GM18519 (cell line): ENCODE measurements around the gene SPATA21.

Source experiments
- ATAC-seq: cut with Tn5 transposase; IDR thresholded peaks from one replicate; pipeline ENCODE4 v1.9.1; 2021; ENCODE audit warnings: mild to moderate bottlenecking, moderate library complexity; ENCODE audit not compliant: unreplicated experiment, low FRiP score

Gene SPATA21

DNA sequence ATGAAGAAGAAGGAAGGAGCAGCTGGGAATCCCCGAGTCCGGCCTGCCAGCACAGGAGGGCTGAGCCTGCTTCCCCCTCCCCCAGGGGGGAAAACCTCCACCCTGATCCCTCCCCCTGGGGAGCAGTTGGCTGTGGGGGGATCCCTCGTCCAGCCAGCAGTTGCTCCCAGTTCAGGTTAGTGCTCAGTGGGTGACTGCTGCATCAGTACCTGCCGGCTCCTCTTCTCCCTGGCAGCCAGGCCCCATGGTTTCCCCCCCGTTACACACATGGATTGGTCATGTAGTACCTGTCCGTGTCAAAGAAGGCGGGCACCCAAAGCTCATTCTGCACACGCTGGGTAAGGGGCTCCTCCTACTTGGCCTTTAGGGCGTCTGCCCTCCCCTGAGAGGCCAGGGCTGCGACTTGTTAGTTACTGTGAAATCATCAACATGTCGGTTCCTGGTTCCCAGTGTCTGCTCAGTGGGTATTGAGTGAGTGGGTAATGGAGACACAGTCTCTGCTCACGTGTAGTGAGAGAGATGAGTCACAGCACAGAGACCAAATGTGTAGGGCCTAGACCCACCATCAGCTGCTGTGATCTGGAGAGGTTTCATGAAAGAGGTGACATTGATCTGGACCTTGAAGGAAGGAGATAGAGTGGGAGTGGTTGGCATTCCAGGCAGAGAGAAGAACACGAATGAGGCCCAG lies 14.8 kb upstream of the SPATA21 start:
- ATAC-seq, result no peak

GRCh38 chr1:16450863-16451481 lies 13.7 kb upstream of the SPATA21 start:
- ATAC-seq, result no peak

GRCh38 chr1:16449666-16450065 lies 12.4 kb upstream of the SPATA21 start:
- no peak for ATAC-seq

DNA sequence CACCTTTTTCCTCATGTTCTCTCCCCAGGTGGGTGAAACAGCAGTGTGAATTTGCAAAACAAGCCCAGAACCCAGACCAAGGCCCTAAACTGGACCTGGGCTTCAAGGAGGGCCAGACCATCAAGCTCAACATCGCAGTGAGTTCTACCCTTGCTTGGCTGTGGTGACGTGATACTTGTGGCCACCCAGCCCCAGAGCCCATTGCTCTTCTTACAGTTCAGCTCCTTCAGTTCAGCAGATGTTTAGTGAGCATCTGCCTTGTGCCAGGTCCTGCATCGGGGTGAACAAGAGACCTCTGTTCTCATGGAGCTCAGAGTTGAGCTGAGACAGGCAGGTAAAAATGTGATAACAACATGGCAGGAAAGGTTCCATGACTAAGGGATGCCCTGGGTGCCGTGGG lies 11.8 kb upstream of the SPATA21 start:
- ATAC-seq, result no peak

DNA sequence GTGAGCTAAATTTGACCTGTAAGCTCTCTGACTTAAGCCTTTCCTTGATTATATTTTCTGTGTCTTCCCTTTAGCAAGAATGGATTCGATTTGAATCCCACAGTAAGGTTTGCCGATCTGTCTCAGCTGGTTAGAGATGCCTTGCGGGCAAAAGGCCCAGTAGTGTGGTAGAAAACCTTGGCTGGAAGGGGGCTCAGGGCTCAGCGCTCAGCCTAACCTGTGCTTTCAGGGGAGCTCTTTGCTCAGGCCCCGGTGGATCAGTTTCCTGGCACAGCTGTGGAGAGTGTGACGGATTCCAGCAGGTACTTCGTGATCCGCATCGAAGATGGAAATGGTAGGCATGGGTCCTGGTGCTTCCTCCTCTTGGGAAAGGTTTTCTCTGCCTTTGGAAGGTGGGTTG lies 10.4 kb upstream of the SPATA21 start:
- ATAC-seq, result no peak

DNA sequence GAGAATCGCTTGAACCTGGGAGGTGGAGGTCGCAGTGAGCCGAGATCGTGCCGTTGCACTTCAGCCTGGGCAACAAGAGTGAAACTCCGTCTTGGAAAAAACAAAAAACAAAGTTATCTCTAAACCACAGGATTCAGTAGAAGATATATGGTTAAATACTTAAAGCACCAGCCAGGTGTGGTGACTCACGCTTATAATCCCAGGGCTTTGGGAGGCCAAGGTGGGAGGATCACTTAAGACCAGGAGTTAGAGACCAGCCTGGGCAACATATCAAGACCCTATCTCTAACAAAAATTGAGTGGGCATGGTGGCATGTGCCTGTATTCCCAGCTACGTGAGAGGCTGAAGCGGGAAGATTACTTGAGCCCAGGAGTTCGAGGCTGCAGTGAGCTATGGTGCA lies 8.9 kb upstream of the SPATA21 start:
- no peak for ATAC-seq

DNA sequence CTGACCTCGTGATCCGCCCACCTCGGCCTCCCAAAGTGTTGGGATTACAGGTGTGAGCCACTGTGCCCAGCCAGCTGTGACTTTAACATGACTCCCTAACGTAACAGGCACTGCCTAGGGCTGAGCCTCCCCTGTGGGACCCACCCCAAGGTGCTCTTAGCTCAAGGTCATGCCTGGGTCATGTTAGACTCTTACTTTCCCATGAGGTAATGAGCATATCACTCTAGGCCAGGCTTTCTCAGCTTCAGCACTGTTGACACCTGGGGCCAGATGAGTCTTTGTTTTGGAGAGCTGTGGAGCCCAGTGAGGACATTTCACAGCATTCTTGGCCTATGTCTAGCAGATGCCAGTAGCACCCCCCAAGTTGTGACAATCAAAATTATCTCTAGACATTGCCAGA lies 7.8 kb upstream of the SPATA21 start:
- no peak for ATAC-seq

DNA sequence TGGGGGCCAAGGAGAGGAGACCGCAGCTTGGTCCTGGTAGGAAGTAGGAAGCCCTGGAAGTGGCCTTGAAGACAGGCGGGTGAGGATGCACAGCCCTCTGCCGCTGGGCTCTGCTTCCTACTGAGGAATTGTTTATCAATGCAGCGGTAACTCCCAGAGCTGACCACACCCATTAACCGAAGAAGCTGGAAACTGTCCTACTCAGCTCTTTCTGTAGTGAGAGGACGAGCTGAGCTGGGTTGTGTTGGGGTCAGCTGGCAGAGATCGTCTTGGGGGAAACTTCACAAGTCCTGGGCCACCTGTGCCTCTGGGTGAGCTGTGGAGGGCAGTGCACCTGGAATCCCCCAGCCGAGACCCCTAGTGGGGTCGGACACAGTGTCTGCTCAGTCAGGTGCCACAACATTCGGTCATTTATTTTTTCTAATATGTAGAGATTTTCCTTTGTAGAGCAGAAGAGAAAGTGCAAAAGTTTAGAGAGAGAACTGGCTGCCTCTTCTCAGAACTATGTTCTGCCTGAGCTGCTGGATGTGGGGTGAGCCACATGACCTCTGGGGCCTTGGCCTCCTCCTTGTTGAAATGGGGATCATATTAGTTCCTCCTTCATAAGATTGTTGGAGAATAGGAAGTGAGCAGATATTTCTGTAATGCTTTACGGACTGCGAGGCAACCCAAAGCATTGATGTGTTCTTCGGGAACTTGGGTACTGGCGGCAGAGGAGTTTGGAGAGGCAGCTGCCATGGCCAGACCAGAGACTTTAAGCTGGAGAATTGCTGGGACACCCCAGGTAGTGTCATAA lies 6.9 kb upstream of the SPATA21 start:
- ATAC-seq, result no peak

GRCh38 chr1:16442941-16443340 lies 5.7 kb upstream of the SPATA21 start:
- no peak for ATAC-seq

GRCh38 chr1:16442265-16442664 lies 5.0 kb upstream of the SPATA21 start:
- ATAC-seq, result no peak

- no peak for ATAC-seq
These were observed 4.0 kb upstream of the SPATA21 start for GRCh38 chr1:16441282-16441665.

DNA sequence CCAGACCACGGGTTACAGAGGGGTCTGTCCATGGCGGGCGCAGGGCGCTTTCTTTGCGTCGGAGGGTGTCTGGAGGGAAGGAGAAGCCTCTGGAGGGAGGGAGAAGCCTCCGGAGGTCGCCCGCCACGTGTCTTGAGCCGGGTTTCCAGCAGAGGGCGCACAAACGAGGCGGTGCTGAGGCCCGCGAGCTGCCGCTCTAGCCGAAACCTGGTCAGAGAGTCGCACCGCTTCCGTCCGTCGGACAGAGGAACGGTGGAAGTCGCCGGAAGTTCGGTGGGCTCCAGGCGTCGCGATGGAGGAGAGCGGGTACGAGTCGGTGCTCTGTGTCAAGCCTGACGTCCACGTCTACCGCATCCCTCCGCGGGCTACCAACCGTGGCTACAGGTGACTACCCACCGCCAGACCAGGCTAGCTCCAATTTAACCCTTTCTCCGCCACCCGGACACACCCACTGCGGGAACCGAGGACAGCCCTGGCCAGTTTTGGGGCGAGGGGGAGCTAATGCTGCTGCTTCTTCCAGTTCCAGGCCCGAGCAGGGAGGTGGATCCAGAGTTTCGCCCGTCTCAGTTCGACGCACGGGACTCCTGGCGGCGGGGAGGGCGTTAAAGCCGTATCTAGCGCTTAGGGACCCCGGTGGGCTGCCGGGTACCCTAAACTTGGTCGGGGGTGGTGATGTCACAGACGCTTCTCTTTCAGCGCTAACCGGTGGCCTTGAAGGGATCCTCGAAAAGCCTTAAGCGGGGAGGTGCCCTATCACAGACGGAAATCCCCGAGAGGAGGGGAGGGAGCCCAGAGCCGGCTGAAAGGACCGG lies 3.5 kb upstream of the SPATA21 start, which contains the start of gene NECAP2:
TSS of gene NECAP2 (plus strand) at position 255 of the 812 bp plus-strand sequence. CDS start at position 293, 38 bp downstream.
- ATAC-seq, result peak; percentile 66

- no peak for ATAC-seq
These were observed 2.9 kb upstream of the SPATA21 start for GRCh38 chr1:16440131-16440469.

DNA sequence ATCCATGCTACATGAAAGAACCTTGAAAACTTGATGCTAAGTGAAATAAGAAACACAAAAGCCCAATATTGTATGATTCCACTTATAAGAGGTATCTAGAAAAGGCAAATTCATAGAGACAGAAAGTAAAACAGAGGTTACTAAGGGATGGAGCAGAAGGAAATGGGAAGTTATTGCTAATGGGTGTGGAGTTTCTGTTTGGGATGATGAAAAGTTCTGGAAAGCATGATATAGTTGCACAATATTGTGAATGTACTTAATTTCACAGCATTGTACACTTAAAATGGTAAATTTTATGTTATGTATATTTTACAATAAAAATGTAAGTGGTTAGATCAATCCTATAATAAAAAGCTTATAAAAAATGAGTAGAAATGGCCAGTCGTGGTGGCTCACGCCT lies 1.7 kb upstream of the SPATA21 start:
- no peak for ATAC-seq

- no peak for ATAC-seq
These were observed 1.3 kb upstream of the SPATA21 start for GRCh38 chr1:16438516-16438915.

- ATAC-seq, result no peak
These were observed 2.7 kb downstream of the SPATA21 start for GRCh38 chr1:16434501-16434900.

GRCh38 chr1:16434007-16434406 lies 3.2 kb downstream of the SPATA21 start:
- no peak for ATAC-seq

DNA sequence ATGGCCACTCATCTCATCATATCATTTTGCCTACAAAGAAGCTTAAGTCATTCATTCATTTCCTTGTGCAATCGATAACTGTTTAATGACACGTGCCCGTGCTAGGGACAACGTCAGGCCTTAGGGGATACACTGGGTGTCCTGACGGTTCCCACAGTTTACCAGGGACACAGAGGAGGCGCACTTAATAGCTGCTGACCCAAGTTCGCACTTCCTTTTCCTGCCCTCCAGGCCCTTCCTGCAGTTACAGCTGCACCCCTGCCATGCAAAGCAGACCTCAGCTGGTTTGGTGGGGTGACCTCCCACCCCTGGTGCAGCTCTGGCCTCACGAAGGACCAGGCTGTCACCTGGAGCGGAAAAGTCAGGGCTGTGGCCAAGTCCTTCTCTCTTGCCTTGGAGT lies 4.2 kb downstream of the SPATA21 start:
- no peak for ATAC-seq

DNA sequence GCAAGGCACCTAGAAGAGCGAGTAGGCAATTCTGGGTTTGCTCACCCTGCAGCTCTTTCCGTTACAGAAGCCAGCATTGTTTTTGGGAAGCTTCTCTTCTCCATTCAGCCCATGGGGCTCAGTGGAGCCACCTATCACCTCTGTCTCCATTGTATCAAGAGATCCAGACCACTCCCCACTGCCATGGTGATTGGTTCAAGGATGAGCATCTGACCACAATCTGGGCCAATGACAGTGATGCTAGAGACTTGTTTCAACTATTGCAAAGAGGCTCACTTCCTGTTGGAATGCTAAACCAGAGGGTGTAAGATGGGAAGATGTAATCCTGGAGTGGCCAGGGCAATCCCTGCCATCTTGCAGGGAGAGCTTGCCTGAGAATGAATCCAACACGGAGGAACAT lies 6.6 kb downstream of the SPATA21 start:
- ATAC-seq, result no peak

GRCh38 chr1:16425125-16426025 lies 11.8 kb downstream of the SPATA21 start:
- no peak for ATAC-seq
